ENCODE data around the gene DENND5B. TPM values are rescaled to one million over a fixed set of nuclear protein-coding genes. Genes with fewer than 3 reads are reported as not detected.
A peak's percentile ranks its signal among the peaks of the same experiment; 100 is the strongest.
"Not testable (repeated sequence)": the region's sequence is repeated elsewhere in the genome, so short reads cannot be mapped to it uniquely, and the experiment has no call there.

DENND5B gene
- total and polyA plus RNA-seq, 10 donors: 4.5 to 42.5 (median 24.6) TPM

DNA sequence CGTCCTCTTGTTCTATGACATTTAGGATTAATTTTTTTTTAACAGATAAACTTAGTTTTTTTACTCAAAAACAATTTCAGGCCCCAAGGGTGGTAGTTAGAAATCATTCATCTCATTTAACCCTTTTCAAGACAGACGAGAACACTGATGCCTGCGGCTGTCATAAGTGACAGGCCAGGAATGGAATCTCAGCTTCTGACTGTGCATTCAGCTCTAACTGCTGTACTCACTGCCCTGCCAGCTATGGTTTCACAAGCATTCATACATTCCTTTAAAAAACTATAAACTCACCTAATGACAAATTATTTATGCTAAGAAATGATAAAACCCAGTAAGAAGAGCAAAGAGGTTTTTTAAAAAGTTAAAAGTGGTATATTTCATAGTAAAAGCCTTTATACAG lies 8.8 kb downstream of the DENND5B start:
- Histone ChIP-seq H3K27me3 (replicated peaks in 1 of 7) (no peaks in the 10 kb centered on the region), H3K36me3 (no peaks in the 10 kb centered on the region), H3K4me1 (peaks cover 3 to 35% (median 13%) of the 10 kb centered on the region in 6 donors), H3K4me3 (no peak overlapping the region), H3K9me3 (no peaks in the 10 kb centered on the region), H3K27ac (no peak overlapping the region)
- DNase-seq: no peak
- 81 to 95% (median 86%) methylated on average over 3 of the region's 3 CpGs for WGBS, 5 donors
- TF ChIP-seq POLR2A (IDR thresholded peaks at IDR 0.05): no peak
- TF ChIP-seq, protein P1, sequence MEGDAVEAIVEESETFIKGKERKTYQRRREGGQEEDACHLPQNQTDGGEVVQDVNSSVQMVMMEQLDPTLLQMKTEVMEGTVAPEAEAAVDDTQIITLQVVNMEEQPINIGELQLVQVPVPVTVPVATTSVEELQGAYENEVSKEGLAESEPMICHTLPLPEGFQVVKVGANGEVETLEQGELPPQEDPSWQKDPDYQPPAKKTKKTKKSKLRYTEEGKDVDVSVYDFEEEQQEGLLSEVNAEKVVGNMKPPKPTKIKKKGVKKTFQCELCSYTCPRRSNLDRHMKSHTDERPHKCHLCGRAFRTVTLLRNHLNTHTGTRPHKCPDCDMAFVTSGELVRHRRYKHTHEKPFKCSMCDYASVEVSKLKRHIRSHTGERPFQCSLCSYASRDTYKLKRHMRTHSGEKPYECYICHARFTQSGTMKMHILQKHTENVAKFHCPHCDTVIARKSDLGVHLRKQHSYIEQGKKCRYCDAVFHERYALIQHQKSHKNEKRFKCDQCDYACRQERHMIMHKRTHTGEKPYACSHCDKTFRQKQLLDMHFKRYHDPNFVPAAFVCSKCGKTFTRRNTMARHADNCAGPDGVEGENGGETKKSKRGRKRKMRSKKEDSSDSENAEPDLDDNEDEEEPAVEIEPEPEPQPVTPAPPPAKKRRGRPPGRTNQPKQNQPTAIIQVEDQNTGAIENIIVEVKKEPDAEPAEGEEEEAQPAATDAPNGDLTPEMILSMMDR (IDR thresholded peaks at IDR 0.05 in 8 of 11, conservative IDR thresholded peaks at IDR 0.05 in 3 of 11): no peak
- TF ChIP-seq POLR2AphosphoS5 (IDR thresholded peaks at IDR 0.05): no peak
- intact Hi-C loops (cut with DNase I; ENCODE audit: low total_unique reads): no loop called here

DNA sequence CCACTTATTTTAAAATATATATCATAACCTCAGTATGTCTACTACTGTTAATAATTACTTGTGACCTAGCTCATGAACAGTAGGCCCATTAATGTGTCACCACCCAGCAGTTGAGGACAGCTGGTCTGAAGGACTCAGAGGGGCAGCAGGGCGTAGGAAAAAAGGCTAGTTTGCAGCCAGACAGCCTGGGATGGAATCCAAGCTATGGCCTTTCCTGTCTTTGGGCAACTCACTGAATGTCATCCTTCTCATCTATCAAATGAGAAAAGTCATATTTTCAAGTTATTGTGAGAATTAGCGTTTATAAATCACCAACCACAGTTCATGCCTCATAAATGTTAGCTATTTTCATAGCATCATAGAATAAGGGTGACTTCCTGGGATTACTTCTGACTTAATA lies 12.3 kb downstream of the DENND5B start:
- intact Hi-C loops (cut with DNase I; ENCODE audit: low total_unique reads): no loop called here
- no peaks in the 10 kb centered on the region for H3K36me3 ChIP-seq
- DNase-seq: no peak

DNA sequence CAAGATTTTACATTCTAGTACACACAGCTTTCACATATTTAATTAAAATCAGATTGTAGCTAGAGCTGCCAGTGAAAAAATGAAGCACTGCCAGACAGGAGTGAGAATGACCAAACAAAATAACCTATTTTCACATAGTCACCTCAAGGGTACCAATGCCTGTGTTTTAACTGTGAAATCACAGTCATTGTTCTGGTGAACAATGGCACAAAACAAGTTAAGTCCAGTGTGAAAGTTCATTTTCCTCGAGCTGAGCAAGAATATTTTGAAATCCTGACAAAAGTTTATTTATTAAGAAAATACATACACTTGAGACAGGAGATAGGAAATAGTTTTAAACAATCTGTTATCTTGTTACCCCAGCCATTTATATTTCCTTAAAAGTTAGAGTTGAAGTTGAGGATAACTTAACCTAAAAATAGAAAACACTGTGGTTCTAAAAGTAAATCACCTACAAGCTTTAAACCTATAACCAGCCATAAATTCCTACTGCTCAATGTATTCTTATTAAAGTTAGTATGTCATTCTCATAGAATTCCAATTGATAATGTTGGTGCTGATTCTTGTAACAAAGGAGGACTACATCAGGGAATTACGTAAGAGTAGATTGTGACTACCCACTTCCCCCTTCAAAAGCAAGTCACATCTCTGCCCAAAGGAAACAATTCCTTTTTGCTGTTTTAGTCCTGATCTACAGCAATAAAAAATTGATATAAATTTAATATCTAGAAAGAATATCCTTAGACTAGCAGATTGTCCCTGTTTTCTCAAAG lies 15.9 kb downstream of the DENND5B start:
- Histone ChIP-seq H3K36me3 (no peaks in the 10 kb centered on the region), H3K9me3 (no peaks in the 10 kb centered on the region), H3K4me1 (peaks cover 11 to 81% (median 34%) of the 10 kb centered on the region in 6 donors), H3K27ac (peak overlapping the region in 1 of 8 donors; percentile 0), H3K27me3 (replicated peaks in 1 of 7) (no peaks in the 10 kb centered on the region), H3K4me3 (no peak overlapping the region)
- no peak for TF ChIP-seq POLR2A (IDR thresholded peaks at IDR 0.05)
- TF ChIP-seq POLR2AphosphoS5 (IDR thresholded peaks at IDR 0.05): no peak
- TF ChIP-seq, protein P1 (IDR thresholded peaks at IDR 0.05 in 8 of 11, conservative IDR thresholded peaks at IDR 0.05 in 3 of 11): no peak
- intact Hi-C loops (cut with DNase I; ENCODE audit: low total_unique reads): no loop called here
- no peak for DNase-seq
- WGBS, 5 donors: 25 to 39% (median 34%) methylated on average over 2 of the region's 2 CpGs

More for the DNA sequence above, 12.3 kb downstream of the DENND5B start:
- Histone ChIP-seq H3K27me3 (replicated peaks in 1 of 7) (no peaks in the 10 kb centered on the region), H3K9me3 (no peaks in the 10 kb centered on the region), H3K27ac (peak overlapping the region in 1 of 8 donors; percentile 30), H3K4me1 (peaks cover 5 to 52% (median 23%) of the 10 kb centered on the region in 6 donors), H3K4me3 (no peak overlapping the region)
- 48 to 78% (median 69%) methylated on average over 2 of the region's 2 CpGs for WGBS, 5 donors
- TF ChIP-seq, protein P1 (IDR thresholded peaks at IDR 0.05 in 8 of 11, conservative IDR thresholded peaks at IDR 0.05 in 3 of 11): no peak
- TF ChIP-seq POLR2AphosphoS5 (IDR thresholded peaks at IDR 0.05) (no peak), POLR2A (IDR thresholded peaks at IDR 0.05) (no peak)

DNA sequence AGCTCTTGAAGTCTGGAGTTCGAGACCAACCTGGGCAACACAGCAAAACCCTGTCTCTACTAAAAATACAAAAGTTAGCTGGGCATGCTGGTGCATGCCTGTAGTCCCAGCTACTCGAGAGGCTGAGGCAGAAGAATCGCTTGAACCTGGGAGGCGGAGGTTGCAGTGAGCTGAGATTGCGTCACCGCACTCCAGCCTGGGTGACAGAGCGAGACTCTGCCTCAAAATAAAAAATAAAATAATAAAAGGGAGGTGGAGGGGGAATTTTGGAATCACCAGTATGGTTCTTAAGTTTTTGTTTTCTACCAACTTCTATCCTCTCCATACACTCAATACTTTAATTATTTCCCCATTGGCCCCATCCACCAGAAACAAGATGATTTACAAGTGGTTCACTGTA lies 16.6 kb downstream of the DENND5B start:
- intact Hi-C loops (cut with DNase I; ENCODE audit: low total_unique reads); H3K27ac ChIP-seq; H3K9me3 ChIP-seq; H3K4me3 ChIP-seq; H3K27me3 ChIP-seq (replicated peaks in 1 of 7); DNase-seq; H3K36me3 ChIP-seq: not testable (repeated sequence)
- 82 to 94% (median 88%) methylated on average over 7 of the region's 7 CpGs for WGBS, 5 donors
- H3K4me1 ChIP-seq: peaks cover 11 to 82% (median 34%) of the 10 kb centered on the region in 6 donors
